DND-41 (cell line): ENCODE measurements around the gene PPFIA1.
"Not testable (repeated sequence)": the region's sequence is repeated elsewhere in the genome, so short reads cannot be mapped to it uniquely, and the experiment has no call there.

Experiments
- ATAC-seq: fragments of 200-7000 bp; cut with Tn5 transposase; 3 replicates; pipeline ENCODE4 v1.9.1; 2021; ENCODE audit warnings: low read depth; ENCODE audit not compliant: insufficient read depth
- DNase-seq: peaks from one replicate; pipeline ENCODE4 v3.0.0-alpha.2; 2020
- H2AFZ ChIP-seq: 2 replicates; pipeline ENCODE4 v1.6.0; 2012; ENCODE audit warnings: low read depth, low read length
- H3K27ac ChIP-seq: 2 replicates; pipeline ENCODE4 v1.5.1; 2012; ENCODE audit warnings: low read length, inconsistent platforms
- H3K27me3 ChIP-seq: fragments of 200-600 bp; sonication (generic); 2 replicates; pipeline ENCODE4 v1.6.0; 2012; ENCODE audit warnings: low read length, mild to moderate bottlenecking, inconsistent platforms; ENCODE audit not compliant: insufficient read depth, poor library complexity
- H3K36me3 ChIP-seq: 2 replicates; pipeline ENCODE4 v1.5.1; 2012; ENCODE audit warnings: low read length, inconsistent platforms; ENCODE audit not compliant: insufficient read depth
- H3K4me1 ChIP-seq: 2 replicates; pipeline ENCODE4 v1.5.1; 2012; ENCODE audit warnings: mild to moderate bottlenecking, low read length; ENCODE audit not compliant: insufficient read depth
- H3K4me2 ChIP-seq: 2 replicates; pipeline ENCODE4 v1.6.0; 2012; ENCODE audit warnings: mild to moderate bottlenecking, moderate library complexity, low read length, inconsistent platforms; ENCODE audit not compliant: insufficient read depth
- H3K4me3 ChIP-seq, 2 experiments: fragments of 200-600 bp in 1 of 2; shearing (Covaris generic) in 1 of 2; 2 replicates each; pipeline ENCODE4 v1.5.1; 2012 to 2016; ENCODE audit warnings: inconsistent platforms in 2 of 2, low read length in 2 of 2, mild to moderate bottlenecking in 2 of 2, low read depth in 1 of 2, moderate library complexity in 1 of 2
- H3K79me2 ChIP-seq: 2 replicates; pipeline ENCODE4 v1.6.0; 2012; ENCODE audit warnings: low read length, inconsistent platforms; ENCODE audit not compliant: insufficient read depth
- H3K9ac ChIP-seq: 2 replicates; pipeline ENCODE4 v1.6.0; 2012; ENCODE audit warnings: low read depth, mild to moderate bottlenecking, inconsistent platforms, low read length, moderate library complexity
- H3K9me3 ChIP-seq: 2 replicates; pipeline ENCODE4 v1.5.1; 2012; ENCODE audit warnings: low read length, moderate library complexity, mild to moderate bottlenecking, inconsistent platforms; ENCODE audit not compliant: insufficient read depth, severe bottlenecking
- H4K20me1 ChIP-seq: 2 replicates; pipeline ENCODE4 v1.6.0; 2012; ENCODE audit warnings: low read length; ENCODE audit not compliant: insufficient read depth
- EZH2 ChIP-seq: IDR thresholded peaks from 3 replicates; pipeline ENCODE4 v1.6.1; 2012; ENCODE audit warnings: borderline replicate concordance, low read depth, mild to moderate bottlenecking, moderate library complexity, low read length, inconsistent platforms; ENCODE audit not compliant: severe bottlenecking
- TF ChIP-seq, protein P1 (sequence below): IDR thresholded peaks from 2 replicates; pipeline ENCODE4 v1.5.1; 2012; ENCODE audit warnings: borderline replicate concordance, low read length, moderate library complexity, mild to moderate bottlenecking; ENCODE audit not compliant: poor library complexity, severe bottlenecking; ENCODE audit errors: extremely low read depth

Gene PPFIA1

GRCh38 chr11:70405679-70406395, 135.3 kb downstream of the PPFIA1 start:
- H3K4me1 ChIP-seq, result 0 out of 2 replicates have a peak, but pooled peaks cover 7% of the 10 kb centered on the region
- H3K9me3 ChIP-seq, result no peaks in the 10 kb centered on the region
- ATAC-seq (no peak), DNase-seq (no peak)
- H3K27ac ChIP-seq, result no peak overlapping the region
- H2AFZ ChIP-seq, result no peak overlapping the region
- no peak overlapping the region for H3K4me3 ChIP-seq
- H3K36me3 ChIP-seq, result no peaks in the 10 kb centered on the region
- H3K4me2 ChIP-seq, result no peak overlapping the region
- TF ChIP-seq EZH2, result no peak
- TF ChIP-seq, protein P1, sequence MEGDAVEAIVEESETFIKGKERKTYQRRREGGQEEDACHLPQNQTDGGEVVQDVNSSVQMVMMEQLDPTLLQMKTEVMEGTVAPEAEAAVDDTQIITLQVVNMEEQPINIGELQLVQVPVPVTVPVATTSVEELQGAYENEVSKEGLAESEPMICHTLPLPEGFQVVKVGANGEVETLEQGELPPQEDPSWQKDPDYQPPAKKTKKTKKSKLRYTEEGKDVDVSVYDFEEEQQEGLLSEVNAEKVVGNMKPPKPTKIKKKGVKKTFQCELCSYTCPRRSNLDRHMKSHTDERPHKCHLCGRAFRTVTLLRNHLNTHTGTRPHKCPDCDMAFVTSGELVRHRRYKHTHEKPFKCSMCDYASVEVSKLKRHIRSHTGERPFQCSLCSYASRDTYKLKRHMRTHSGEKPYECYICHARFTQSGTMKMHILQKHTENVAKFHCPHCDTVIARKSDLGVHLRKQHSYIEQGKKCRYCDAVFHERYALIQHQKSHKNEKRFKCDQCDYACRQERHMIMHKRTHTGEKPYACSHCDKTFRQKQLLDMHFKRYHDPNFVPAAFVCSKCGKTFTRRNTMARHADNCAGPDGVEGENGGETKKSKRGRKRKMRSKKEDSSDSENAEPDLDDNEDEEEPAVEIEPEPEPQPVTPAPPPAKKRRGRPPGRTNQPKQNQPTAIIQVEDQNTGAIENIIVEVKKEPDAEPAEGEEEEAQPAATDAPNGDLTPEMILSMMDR, result no peak
- H3K27me3 ChIP-seq, result no peaks in the 10 kb centered on the region
- H3K9ac ChIP-seq, result no peak overlapping the region
- no peaks in the 10 kb centered on the region for H3K79me2 ChIP-seq
- H4K20me1 ChIP-seq, result peaks cover 12% of the 10 kb centered on the region

GRCh38 chr11:70407121-70407520, 136.6 kb downstream of the PPFIA1 start:
- Histone ChIP-seq H3K27ac (no peak overlapping the region), H3K4me3 (no peak overlapping the region), H3K27me3 (no peaks in the 10 kb centered on the region), H3K79me2 (no peaks in the 10 kb centered on the region), H3K4me2 (no peak overlapping the region), H3K36me3 (no peaks in the 10 kb centered on the region), H3K4me1 (0 out of 2 replicates have a peak, but pooled peaks cover 6% of the 10 kb centered on the region), H3K9me3 (no peaks in the 10 kb centered on the region), H3K9ac (no peak overlapping the region), H4K20me1 (peaks cover 10% of the 10 kb centered on the region; the same call in 1 of the 2 replicates), H2AFZ (no peak overlapping the region)
- no peak for DNase-seq
- TF ChIP-seq, protein P1, result no peak
- TF ChIP-seq EZH2, result no peak
- ATAC-seq, result no peak

DNA sequence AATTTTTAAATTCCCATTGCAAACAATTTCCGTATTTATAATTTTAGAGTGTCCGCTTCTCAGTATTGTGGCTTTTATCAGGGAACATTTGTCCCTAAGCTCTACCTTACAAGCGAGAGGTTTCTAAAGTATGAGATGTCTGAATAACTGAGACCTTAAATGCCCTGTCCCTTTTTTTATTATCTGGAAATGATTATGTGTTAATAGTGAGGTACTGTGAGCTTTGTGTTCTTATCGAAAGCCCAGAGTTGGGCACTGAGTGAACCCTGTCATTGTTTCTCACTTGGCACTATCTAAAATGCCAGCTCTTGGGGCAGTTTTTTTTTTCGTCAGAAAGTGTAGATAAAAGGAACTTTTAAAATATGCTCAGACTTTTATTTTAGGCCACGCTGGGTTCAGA, 137.3 kb downstream of the PPFIA1 start:
- no peak overlapping the region for H3K4me3 ChIP-seq
- H3K4me2 ChIP-seq, result no peak overlapping the region
- H2AFZ ChIP-seq, result no peak overlapping the region
- H3K79me2 ChIP-seq, result no peaks in the 10 kb centered on the region
- no peak for ATAC-seq
- no peak for TF ChIP-seq EZH2
- TF ChIP-seq, protein P1, result no peak
- no peaks in the 10 kb centered on the region for H3K36me3 ChIP-seq
- no peaks in the 10 kb centered on the region for H3K4me1 ChIP-seq
- H3K27me3 ChIP-seq, result no peaks in the 10 kb centered on the region
- H3K9me3 ChIP-seq, result no peaks in the 10 kb centered on the region
- H3K27ac ChIP-seq, result no peak overlapping the region
- no peak for DNase-seq
- peaks cover 6% of the 10 kb centered on the region; the same call in 1 of the 2 replicates for H4K20me1 ChIP-seq
- H3K9ac ChIP-seq, result no peak overlapping the region

DNA sequence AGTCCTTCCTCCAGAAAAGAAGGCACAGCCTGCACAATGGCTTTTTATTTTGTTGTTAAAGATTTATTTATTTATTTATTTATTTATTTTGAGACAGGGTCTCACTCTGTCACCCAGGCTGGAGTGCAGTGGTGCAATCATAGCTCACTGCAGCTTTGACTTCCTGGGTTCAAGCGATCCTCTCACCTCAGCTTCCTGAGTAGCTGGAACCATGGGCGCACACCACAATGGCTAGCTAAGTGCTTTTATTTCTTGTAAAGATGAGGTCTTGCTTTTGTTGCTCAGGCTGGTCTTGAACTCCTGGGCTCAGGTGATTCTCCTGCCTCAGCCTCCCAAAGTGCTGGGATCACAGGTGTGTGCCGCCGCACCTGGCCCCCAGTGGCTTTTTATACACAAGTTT, 137.8 kb downstream of the PPFIA1 start:
- H3K4me1 ChIP-seq, ATAC-seq, DNase-seq, H3K4me2 ChIP-seq, H3K4me3 ChIP-seq, H3K9ac ChIP-seq, H3K9me3 ChIP-seq, H3K36me3 ChIP-seq, H3K27ac ChIP-seq, H2AFZ ChIP-seq, H3K79me2 ChIP-seq, H4K20me1 ChIP-seq, H3K27me3 ChIP-seq: not testable (repeated sequence)
